Measurements from ENCODE around the gene ARF6. TPM values are rescaled to one million over a fixed set of nuclear protein-coding genes. Genes with fewer than 3 reads are reported as not detected.
A peak's percentile ranks its signal among the peaks of the same experiment; 100 is the strongest.

The ARF6 gene
- total and polyA plus RNA-seq, 10 of the 15 experiments (the other 5 are each of a cell fraction or from before 2014, with no cell fraction given), result 46.8 to 128 (median 71.9) TPM

- no peak for TF ChIP-seq PBX3 (IDR thresholded peaks at IDR 0.05; ENCODE audit: insufficient replicate concordance, low read depth, low read length)
- TF ChIP-seq MXI1 (IDR thresholded peaks at IDR 0.05; ENCODE audit: low read depth, low read length), result no peak
- TF ChIP-seq SMARCA5 (IDR thresholded peaks at IDR 0.05), result peak; percentile 54; the same call in 1 of the 2 replicates
- no peak for TF ChIP-seq BRCA1 (IDR thresholded peaks at IDR 0.05; ENCODE audit: low read depth, low read length)
- 0 out of 2 replicates have a peak, but pooled peaks have one; percentile 34 for TF ChIP-seq YY1 (IDR thresholded peaks at IDR 0.05; ENCODE audit: low read depth, low read length)
- no peak for TF ChIP-seq ASH2L (IDR thresholded peaks at IDR 0.05; ENCODE audit: borderline replicate concordance, low read depth)
- TF ChIP-seq MTA2 (IDR thresholded peaks at IDR 0.05; ENCODE audit: low read depth), result no peak
- TF ChIP-seq REST (IDR thresholded peaks at IDR 0.05; ENCODE audit: low read depth, low read length), result no peak
- no peak for TF ChIP-seq ZZZ3 (IDR thresholded peaks at IDR 0.05; ENCODE audit: control insufficient read depth, insufficient read length, low read depth)
- TF ChIP-seq FOXM1 (IDR thresholded peaks at IDR 0.05; ENCODE audit: low read depth, low read length), result no peak
- TF ChIP-seq PML (IDR thresholded peaks at IDR 0.05; ENCODE audit: low read length), result no peak
- no peak for TF ChIP-seq NKRF (conservative IDR thresholded peaks at IDR 0.05)
- no peak for TF ChIP-seq CUX1 (IDR thresholded peaks at IDR 0.05; ENCODE audit: insufficient replicate concordance, low read depth, low read length)
- no peak for TF ChIP-seq LARP7 (IDR thresholded peaks at IDR 0.05)
- TF ChIP-seq CHD4 (IDR thresholded peaks at IDR 0.05), result no peak
- TF ChIP-seq SREBF2 (IDR thresholded peaks at IDR 0.05; ENCODE audit: low read length), result no peak
Observed at GRCh38 chr14:49879646-49880204, 13.2 kb upstream of the ARF6 start (continued).
